HepG2 (cell line): ENCODE measurements around the gene INTS1. TPM values are rescaled to one million over a fixed set of nuclear protein-coding genes. Genes with fewer than 3 reads are reported as not detected.

Experiments used
- ATAC-seq: fragments of 200-7000 bp; cut with Tn5 transposase; 3 replicates; pipeline ENCODE4 v1.9.1; 2020; ENCODE audit warnings: mild to moderate bottlenecking, moderate library complexity
- BruUV-seq: library from RNA; stranded (reverse); fragments of 400-500 nt; replicated peaks from 2 replicates; lab custom pipeline; 2021; lab: Mats Ljungman, UMichigan
- CTCF ChIA-PET: fragments of 300-600 bp; formaldehyde crosslinking; extraction: SDS; loops from one replicate; lab custom pipeline; 2021; ENCODE audit warnings: low total read pairs, inconsistent platforms, low intra/inter-chr PET ratio; lab: Yijun Ruan, JAX
- POLR2A ChIA-PET: fragments of 350-600 bp; sonication (Branson Sonifier 250); formaldehyde crosslinking; loops from one replicate; lab custom pipeline; 2020; ENCODE audit warnings: antibody characterized with exemption, inconsistent platforms; lab: Yijun Ruan, JAX
- DNase-seq: peaks from one replicate; pipeline ENCODE4 v3.0.0-alpha.2; 2015; ENCODE audit warnings: low spot score
- FAIRE-seq: peaks from 3 replicates; lab custom pipeline; 2011; peaks lifted over from hg19 to GRCh38; lab: Jason Lieb, UNC
- H2AFZ ChIP-seq: one replicate; pipeline ENCODE4 v1.6.1; 2011; ENCODE audit warnings: low read length, inconsistent platforms
- H3K27ac ChIP-seq: fragments of 300-600 bp; 3 replicates; pipeline ENCODE4 v1.8.0; 2011; ENCODE audit warnings: mixed run types, mild to moderate bottlenecking, mixed read lengths, low read length, inconsistent platforms; ENCODE audit not compliant: insufficient read depth; ENCODE audit errors: extremely low read length
- H3K27me3 ChIP-seq, 2 experiments: fragments of 200-600 bp in 1 of 2; 2 replicates in 1 of 2; 3 replicates in 1 of 2; pipeline versions ENCODE4 v1.6.0 to v1.8.0; 2011; ENCODE audit warnings: low read length in 2 of 2, mild to moderate bottlenecking in 2 of 2, moderate library complexity in 2 of 2, inconsistent platforms in 1 of 2; ENCODE audit not compliant: insufficient read depth in 2 of 2, control insufficient read depth in 1 of 2
- H3K36me3 ChIP-seq, 2 experiments: fragments of 200-600 bp in 1 of 2; replicated peaks in 1 of 2; 2 replicates in 1 of 2; 3 replicates in 1 of 2; pipeline versions ENCODE4 v1.5.1 to v1.8.0; 2011; ENCODE audit warnings: low read length in 2 of 2, inconsistent platforms in 1 of 2; ENCODE audit not compliant: insufficient read depth in 2 of 2, control insufficient read depth in 1 of 2
- H3K4me1 ChIP-seq: 2 replicates; pipeline ENCODE4 v1.5.1; 2012; ENCODE audit warnings: low read length, inconsistent platforms; ENCODE audit not compliant: insufficient read depth
- H3K4me2 ChIP-seq: 2 replicates; pipeline ENCODE4 v1.6.0; 2011; ENCODE audit warnings: low read depth, low read length, inconsistent platforms
- H3K4me3 ChIP-seq, 3 experiments: fragments of 200-600 bp in 1 of 3; sonication (generic), shearing (Covaris generic) in 1 of 3; replicated peaks in 1 of 3; 2 replicates each; pipeline ENCODE4 v1.5.1; 2011 to 2016; ENCODE audit warnings: low read length in 3 of 3, inconsistent platforms in 2 of 3, low read depth in 2 of 3, mild to moderate bottlenecking in 2 of 3, control low read depth in 1 of 3, mixed read lengths in 1 of 3; ENCODE audit not compliant: insufficient read depth in 1 of 3
- H3K79me2 ChIP-seq: one replicate; pipeline ENCODE4 v1.6.1; 2011; ENCODE audit warnings: low read length, inconsistent platforms; ENCODE audit not compliant: insufficient read depth
- H3K9ac ChIP-seq: 2 replicates; pipeline ENCODE4 v1.6.0; 2011; ENCODE audit warnings: mild to moderate bottlenecking, low read depth, low read length, inconsistent platforms; ENCODE audit not compliant: insufficient read depth
- H3K9me3 ChIP-seq: 2 replicates; pipeline ENCODE4 v1.5.1; 2012; ENCODE audit warnings: mild to moderate bottlenecking, low read length
- H4K20me1 ChIP-seq: 2 replicates; pipeline ENCODE4 v1.6.0; 2011; ENCODE audit warnings: inconsistent platforms, mild to moderate bottlenecking, low read length, moderate library complexity; ENCODE audit not compliant: insufficient read depth
- AGO2 ChIP-seq: fragments of 200-400 bp; formaldehyde crosslinking; optimal IDR thresholded peaks from 2 replicates; pipeline ENCODE3; 2017; ENCODE audit warnings: mild to moderate bottlenecking, low read depth, low read length, moderate library complexity
- AKAP8 ChIP-seq: sonication (generic); formaldehyde crosslinking; IDR thresholded peaks from 2 replicates; pipeline ENCODE4 v1.5.1; 2020; ENCODE audit warnings: mild to moderate bottlenecking, missing genetic modification reagents
- CAMTA2 ChIP-seq: sonication (generic); formaldehyde crosslinking; IDR thresholded peaks from 2 replicates; pipeline ENCODE4 v1.4.0; 2020; ENCODE audit warnings: mild to moderate bottlenecking, missing genetic modification reagents, borderline replicate concordance
- HNRNPH1 ChIP-seq: fragments of 200-400 bp; formaldehyde crosslinking; optimal IDR thresholded peaks from 2 replicates; pipeline ENCODE3; 2017; ENCODE audit warnings: mild to moderate bottlenecking, low read depth, low read length
- KDM2A ChIP-seq: sonication (generic); formaldehyde crosslinking; IDR thresholded peaks from 2 replicates; pipeline ENCODE4 v1.4.0; 2020; ENCODE audit warnings: low read depth, missing genetic modification reagents, borderline replicate concordance
- MED8 ChIP-seq: sonication (generic); formaldehyde crosslinking; IDR thresholded peaks from 2 replicates; pipeline ENCODE4 v1.8.1; 2023; ENCODE audit warnings: mild to moderate bottlenecking, missing genetic modification reagents; ENCODE audit not compliant: insufficient replicate concordance
- MLLT10 ChIP-seq: sonication (generic); formaldehyde crosslinking; IDR thresholded peaks from 2 replicates; pipeline ENCODE4 v1.4.0; 2020; ENCODE audit warnings: missing genetic modification reagents
- NFYB ChIP-seq: sonication (generic); formaldehyde crosslinking; IDR thresholded peaks from 2 replicates; pipeline ENCODE4 v1.4.0; 2020; ENCODE audit warnings: missing genetic modification reagents
- POLR2A ChIP-seq, 2 experiments: IDR thresholded peaks; 2 replicates each; pipeline ENCODE4 v1.6.1; 2011; ENCODE audit warnings: low read depth in 2 of 2, low read length in 2 of 2, mild to moderate bottlenecking in 1 of 2, moderate library complexity in 1 of 2; ENCODE audit not compliant: insufficient read depth in 1 of 2
- POLR2AphosphoS2 ChIP-seq: IDR thresholded peaks from 2 replicates; pipeline ENCODE4 v1.6.1; 2011; ENCODE audit warnings: low read depth, low read length, improper control_type of control experiment
- POLR2G ChIP-seq: fragments of 200-400 bp; formaldehyde crosslinking; IDR thresholded peaks from 2 replicates; pipeline ENCODE4 v1.6.1; 2018; ENCODE audit warnings: mild to moderate bottlenecking, low read depth, low read length, moderate library complexity
- RBFOX2 ChIP-seq: fragments of 200-400 bp; formaldehyde crosslinking; IDR thresholded peaks from 2 replicates; pipeline ENCODE4 v1.6.1; 2017; ENCODE audit warnings: low read depth, mild to moderate bottlenecking, low read length
- RBM39 ChIP-seq: fragments of 200-400 bp; formaldehyde crosslinking; IDR thresholded peaks from one replicate; pipeline ENCODE4 v1.6.1; 2018; ENCODE audit warnings: antibody characterized with exemption, mild to moderate bottlenecking, low read depth, low read length; ENCODE audit not compliant: poor library complexity, severe bottlenecking
- ZBTB21 ChIP-seq: sonication (generic); formaldehyde crosslinking; IDR thresholded peaks from 2 replicates; pipeline ENCODE4 v1.4.0; 2020; ENCODE audit warnings: missing genetic modification reagents
- ZFX ChIP-seq: sonication (generic); formaldehyde crosslinking; IDR thresholded peaks from 2 replicates; pipeline ENCODE4 v1.4.0; 2020; ENCODE audit warnings: mild to moderate bottlenecking, low read depth, missing genetic modification reagents, moderate library complexity
- ZNF17 ChIP-seq: sonication (generic); formaldehyde crosslinking; IDR thresholded peaks from 2 replicates; pipeline ENCODE4 v1.5.0; 2020; ENCODE audit warnings: mild to moderate bottlenecking, missing genetic modification reagents
- ZNF232 ChIP-seq: sonication (generic); formaldehyde crosslinking; IDR thresholded peaks from 2 replicates; pipeline ENCODE4 v1.4.0; 2020; ENCODE audit warnings: missing genetic modification reagents, borderline replicate concordance
- WGBS: methylation state at CpG from one replicate; pipeline ENCODE4 v1.1.6; 2017; ENCODE audit warnings: low lambda C conversion rate; 5-methylcytosine and 5-hydroxymethylcytosine counted together
- in situ Hi-C: cut with HindIII; loops from 2 replicates; pipeline ENCODE4 v1.10.0; 2017; ENCODE audit warnings: low pct_unique_long_range_greater_than_20kb; ENCODE audit not compliant: extremely low pct_ligation_motif_present
- intact Hi-C: fragments of 100-400 bp; cut with micrococcal nuclease; formaldehyde crosslinking; loops from one replicate; pipeline ENCODE4 v1.10.0; 2022; ENCODE audit not compliant: unreplicated experiment
- polyA plus RNA-seq, 8 experiments: library from polyadenylated mRNA; depleted of rRNA in 3 of 8; stranded (reverse) in 7 of 8; unstranded in 1 of 8; fragments of >200 nt; fragmentation: Illumina TruSeq in 4 of 8; extraction: Trizol in 4 of 8; gene quantifications; 2 replicates each; pipeline versions ENCODE4 v1.2.1 to v1.2.3, GENCODE V29; 2011 to 2016; ENCODE audit warnings: low read depth in 4 of 8, missing spikeins in 1 of 8, mixed read lengths in 1 of 8; ENCODE audit not compliant: insufficient read depth in 1 of 8
- total RNA-seq, 5 experiments: library from RNA; depleted of rRNA; stranded (reverse); fragments of >200 nt; fragmentation: Illumina TruSeq; extraction: Trizol; gene quantifications; 2 replicates each; pipeline ENCODE4 v1.2.3, GENCODE V29; 2016; ENCODE audit warnings: low read depth in 1 of 5
- TF ChIP-seq, protein P1 (sequence below): fragments of 450-650 bp; IDR thresholded peaks from 2 replicates; pipeline ENCODE4 v1.6.1; 2016

The INTS1 gene
- total and polyA plus RNA-seq, 2 of the 13 experiments (the other 11 are each of a cell fraction or from before 2014, with no cell fraction given) = 13.7 to 29.0 TPM

GRCh38 chr7:1541431-1542162, 37.4 kb upstream of the INTS1 start:
- BruUV-seq = no TSS peak
- H3K79me2 ChIP-seq = peaks cover 17% of the 10 kb centered on the region
- CTCF ChIA-PET = no interaction called here
- TF ChIP-seq ZNF232 = 0 out of 2 replicates have a peak, but pooled peaks have one; percentile 28
- TF ChIP-seq ZNF17 (CRISPR knock-in tag) = no peak
- TF ChIP-seq ZFX (CRISPR knock-in tag) = no peak
- peak; percentile 15; the same call in 1 of the 2 replicates for TF ChIP-seq RBFOX2
- peak in 1 of 2 experiments; percentile 18; a peak in 1 of 4 replicates for TF ChIP-seq POLR2A (IDR thresholded peaks at IDR 0.05; ENCODE audit: insufficient read depth in 1 of 2, low read depth in 2 of 2, low read length in 2 of 2)
- TF ChIP-seq ZBTB21 (CRISPR knock-in tag) = no peak
- 0 out of 2 replicates have a peak, but pooled peaks have one; percentile 2 for TF ChIP-seq POLR2G
- TF ChIP-seq RBM39 = no peak
- 0 out of 2 replicates have a peak, but pooled peaks have one; percentile 24 for TF ChIP-seq KDM2A (CRISPR knock-in tag)
- TF ChIP-seq MLLT10 (CRISPR knock-in tag) = no peak
- TF ChIP-seq, protein P1, sequence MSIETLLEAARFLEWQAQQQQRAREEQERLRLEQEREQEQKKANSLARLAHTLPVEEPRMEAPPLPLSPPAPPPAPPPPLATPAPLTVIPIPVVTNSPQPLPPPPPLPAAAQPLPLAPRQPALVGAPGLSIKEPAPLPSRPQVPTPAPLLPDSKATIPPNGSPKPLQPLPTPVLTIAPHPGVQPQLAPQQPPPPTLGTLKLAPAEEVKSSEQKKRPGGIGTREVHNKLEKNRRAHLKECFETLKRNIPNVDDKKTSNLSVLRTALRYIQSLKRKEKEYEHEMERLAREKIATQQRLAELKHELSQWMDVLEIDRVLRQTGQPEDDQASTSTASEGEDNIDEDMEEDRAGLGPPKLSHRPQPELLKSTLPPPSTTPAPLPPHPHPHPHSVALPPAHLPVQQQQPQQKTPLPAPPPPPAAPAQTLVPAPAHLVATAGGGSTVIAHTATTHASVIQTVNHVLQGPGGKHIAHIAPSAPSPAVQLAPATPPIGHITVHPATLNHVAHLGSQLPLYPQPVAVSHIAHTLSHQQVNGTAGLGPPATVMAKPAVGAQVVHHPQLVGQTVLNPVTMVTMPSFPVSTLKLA = no peak
- TF ChIP-seq AGO2 = peak; percentile 86
- TF ChIP-seq CAMTA2 (CRISPR knock-in tag) = no peak
- no peak for TF ChIP-seq MED8 (CRISPR knock-in tag)
- TF ChIP-seq AKAP8 = peak; percentile 23; the same call in 1 of the 2 replicates
- no peak for TF ChIP-seq NFYB (CRISPR knock-in tag)
- TF ChIP-seq POLR2AphosphoS2 = 0 out of 2 replicates have a peak, but pooled peaks have one; percentile 14
- TF ChIP-seq HNRNPH1 = peak; percentile 14
- TF ChIP-seq, all 625 proteins: peak for 9
- H3K4me2 ChIP-seq = no peak overlapping the region
- WGBS = 96% methylated on average over 10 of the region's 33 CpGs
- peaks cover 12 to 27% of the 10 kb centered on the region in 2 experiments; a peak in 4 of 5 replicates for H3K36me3 ChIP-seq
- POLR2A ChIA-PET = interaction anchor here (0.6 to 4.8 kb wide), 2 partner anchors 14 to 21 kb away, joined by 3 to 30 read pairs; partner anchors contain the start of gene TMEM184A
- no peaks in the 10 kb centered on the region for H4K20me1 ChIP-seq
- no peaks in the 10 kb centered on the region for H3K27me3 ChIP-seq
- no peak overlapping the region for H3K4me3 ChIP-seq
- FAIRE-seq (no peak), ATAC-seq (no peak), DNase-seq (no peak)
- peaks cover 13% of the 10 kb centered on the region for H3K4me1 ChIP-seq
- H3K27ac ChIP-seq = no peak overlapping the region
- intact Hi-C loops (no loop called here), in situ Hi-C loops (no loop called here)
- H3K9ac ChIP-seq = no peak overlapping the region
- H2AFZ ChIP-seq = no peak overlapping the region
- H3K9me3 ChIP-seq = no peaks in the 10 kb centered on the region
